BLaER1 (cell line): ENCODE results near the gene HYDIN.
A peak's percentile ranks its signal among the peaks of the same experiment; 100 is the strongest.

Source experiments
- H3K27ac ChIP-seq: shearing (Covaris generic); formaldehyde crosslinking; 2 replicates; pipeline ENCODE4 v1.8.1; 2022
- H3K27me3 ChIP-seq: shearing (Covaris generic); formaldehyde crosslinking; 2 replicates; pipeline ENCODE4 v1.8.1; 2022
- H3K36me3 ChIP-seq: shearing (Covaris generic); formaldehyde crosslinking; 2 replicates; pipeline ENCODE4 v1.8.1; 2022
- H3K4me1 ChIP-seq: shearing (Covaris generic); formaldehyde crosslinking; 2 replicates; pipeline ENCODE4 v1.8.1; 2022
- H3K4me2 ChIP-seq: shearing (Covaris generic); formaldehyde crosslinking; 2 replicates; pipeline ENCODE4 v1.8.1; 2022
- H3K4me3 ChIP-seq: shearing (Covaris generic); formaldehyde crosslinking; 2 replicates; pipeline ENCODE4 v1.8.1; 2022
- H3K9ac ChIP-seq: shearing (Covaris generic); formaldehyde crosslinking; 2 replicates; pipeline ENCODE4 v1.8.1; 2022
- H3K9me3 ChIP-seq: shearing (Covaris generic); formaldehyde crosslinking; 2 replicates; pipeline ENCODE4 v1.8.1; 2022
- H4K20me1 ChIP-seq: shearing (Covaris generic); formaldehyde crosslinking; 2 replicates; pipeline ENCODE4 v1.8.1; 2022
- Cebpa-rat ChIP-seq: shearing (Covaris generic); IDR thresholded peaks from 2 replicates; pipeline ENCODE4 v1.8.1; 2022

Gene HYDIN

GRCh38 chr16:71255721-71256120 is 25.2 kb upstream of the HYDIN start:
- no peak for TF ChIP-seq Cebpa-rat
- no peaks in the 10 kb centered on the region for H3K9me3 ChIP-seq
- H3K9ac ChIP-seq: no peak overlapping the region; the same call in 1 of the 2 replicates
- H3K4me1 ChIP-seq: peaks cover 33% of the 10 kb centered on the region
- no peak overlapping the region for H3K4me3 ChIP-seq
- no peaks in the 10 kb centered on the region for H4K20me1 ChIP-seq
- peak overlapping the region; percentile 47; the same call in 1 of the 2 replicates for H3K27ac ChIP-seq
- H3K4me2 ChIP-seq: peak overlapping the region; percentile 73
- no peaks in the 10 kb centered on the region for H3K27me3 ChIP-seq
- no peaks in the 10 kb centered on the region for H3K36me3 ChIP-seq

GRCh38 chr16:71254832-71255525 is 24.5 kb upstream of the HYDIN start:
- Histone ChIP-seq H3K4me2 (peak overlapping the region; percentile 73), H3K27ac (peak overlapping the region; percentile 47; the same call in 1 of the 2 replicates), H3K36me3 (no peaks in the 10 kb centered on the region), H3K9me3 (no peaks in the 10 kb centered on the region; the same call in 1 of the 2 replicates), H3K27me3 (no peaks in the 10 kb centered on the region), H3K9ac (no peak overlapping the region; the same call in 1 of the 2 replicates), H4K20me1 (no peaks in the 10 kb centered on the region), H3K4me1 (peaks cover 30% of the 10 kb centered on the region), H3K4me3 (no peak overlapping the region)
- no peak for TF ChIP-seq Cebpa-rat

GRCh38 chr16:71250461-71251235 is 20.1 kb upstream of the HYDIN start:
- Histone ChIP-seq H3K4me1 (peaks cover 19% of the 10 kb centered on the region), H4K20me1 (no peaks in the 10 kb centered on the region), H3K27me3 (no peaks in the 10 kb centered on the region), H3K9ac (no peak overlapping the region), H3K4me2 (no peak overlapping the region), H3K9me3 (peaks cover 6% of the 10 kb centered on the region; the same call in 1 of the 2 replicates), H3K27ac (no peak overlapping the region), H3K4me3 (no peak overlapping the region), H3K36me3 (no peaks in the 10 kb centered on the region)
- TF ChIP-seq Cebpa-rat: no peak

- no peaks in the 10 kb centered on the region for H4K20me1 ChIP-seq
- no peaks in the 10 kb centered on the region for H3K36me3 ChIP-seq
- H3K4me3 ChIP-seq: no peak overlapping the region
- no peak overlapping the region for H3K27ac ChIP-seq
- no peak overlapping the region for H3K9ac ChIP-seq
- H3K4me2 ChIP-seq: no peak overlapping the region
- peaks cover 6% of the 10 kb centered on the region; the same call in 1 of the 2 replicates for H3K9me3 ChIP-seq
- no peak for TF ChIP-seq Cebpa-rat
- H3K27me3 ChIP-seq: no peaks in the 10 kb centered on the region
- H3K4me1 ChIP-seq: peaks cover 6% of the 10 kb centered on the region
These were observed 18.9 kb upstream of the HYDIN start for GRCh38 chr16:71249399-71249798.

GRCh38 chr16:71247478-71247877 is 17.0 kb upstream of the HYDIN start:
- TF ChIP-seq Cebpa-rat: no peak
- Histone ChIP-seq H3K4me1 (peaks cover 14% of the 10 kb centered on the region), H3K9me3 (peaks cover 6% of the 10 kb centered on the region; the same call in 1 of the 2 replicates), H4K20me1 (no peaks in the 10 kb centered on the region), H3K9ac (no peak overlapping the region), H3K27me3 (no peaks in the 10 kb centered on the region), H3K4me3 (no peak overlapping the region), H3K4me2 (no peak overlapping the region), H3K27ac (no peak overlapping the region), H3K36me3 (no peaks in the 10 kb centered on the region)

GRCh38 chr16:71246309-71246708 is 15.8 kb upstream of the HYDIN start:
- H3K27me3 ChIP-seq: no peaks in the 10 kb centered on the region
- H3K4me1 ChIP-seq: peaks cover 17% of the 10 kb centered on the region
- H3K4me2 ChIP-seq: no peak overlapping the region
- H3K9me3 ChIP-seq: peaks cover 6% of the 10 kb centered on the region; the same call in 1 of the 2 replicates
- no peak overlapping the region for H3K9ac ChIP-seq
- TF ChIP-seq Cebpa-rat: no peak
- H3K36me3 ChIP-seq: no peaks in the 10 kb centered on the region
- H3K27ac ChIP-seq: no peak overlapping the region
- no peaks in the 10 kb centered on the region for H4K20me1 ChIP-seq
- H3K4me3 ChIP-seq: no peak overlapping the region

GRCh38 chr16:71244521-71244920 is 14.0 kb upstream of the HYDIN start:
- H3K36me3 ChIP-seq: no peaks in the 10 kb centered on the region
- H4K20me1 ChIP-seq: no peaks in the 10 kb centered on the region
- no peak for TF ChIP-seq Cebpa-rat
- H3K4me1 ChIP-seq: peaks cover 17% of the 10 kb centered on the region
- no peak overlapping the region for H3K9ac ChIP-seq
- H3K27ac ChIP-seq: no peak overlapping the region
- H3K4me3 ChIP-seq: no peak overlapping the region
- no peak overlapping the region for H3K4me2 ChIP-seq
- H3K9me3 ChIP-seq: peaks cover 6% of the 10 kb centered on the region; the same call in 1 of the 2 replicates
- no peaks in the 10 kb centered on the region for H3K27me3 ChIP-seq

GRCh38 chr16:71242601-71243000 is 12.1 kb upstream of the HYDIN start:
- Histone ChIP-seq H3K4me3 (no peak overlapping the region), H3K4me1 (peaks cover 12% of the 10 kb centered on the region), H3K4me2 (peak overlapping the region; percentile 52), H4K20me1 (no peaks in the 10 kb centered on the region), H3K27me3 (no peaks in the 10 kb centered on the region), H3K9ac (no peak overlapping the region), H3K9me3 (no peaks in the 10 kb centered on the region), H3K36me3 (no peaks in the 10 kb centered on the region), H3K27ac (no peak overlapping the region)
- TF ChIP-seq Cebpa-rat: no peak

- TF ChIP-seq Cebpa-rat: no peak
- Histone ChIP-seq H3K4me3 (no peak overlapping the region), H3K27ac (no peak overlapping the region), H3K36me3 (no peaks in the 10 kb centered on the region), H3K9me3 (peaks cover 6% of the 10 kb centered on the region), H3K4me1 (peaks cover 12% of the 10 kb centered on the region), H4K20me1 (no peaks in the 10 kb centered on the region), H3K9ac (no peak overlapping the region), H3K27me3 (no peaks in the 10 kb centered on the region), H3K4me2 (no peak overlapping the region)
These were observed 11.5 kb upstream of the HYDIN start for GRCh38 chr16:71242036-71242435.

- Histone ChIP-seq H3K4me2 (no peak overlapping the region), H3K4me1 (no peaks in the 10 kb centered on the region; the same call in 1 of the 2 replicates), H3K36me3 (no peaks in the 10 kb centered on the region)
These were observed 1.2 kb downstream of the HYDIN start for GRCh38 chr16:71229344-71229743.

More at GRCh38 chr16:71229344-71229743, 1.2 kb downstream of the HYDIN start:
- Histone ChIP-seq H3K9ac (no peak overlapping the region), H3K9me3 (peaks cover 48% of the 10 kb centered on the region), H3K27me3 (no peaks in the 10 kb centered on the region), H3K4me3 (no peak overlapping the region), H4K20me1 (no peaks in the 10 kb centered on the region), H3K27ac (no peak overlapping the region)
- no peak for TF ChIP-seq Cebpa-rat
